Measurements from ENCODE around the gene UBXN4.
"Not testable (repeated sequence)": the region's sequence is repeated elsewhere in the genome, so short reads cannot be mapped to it uniquely, and the experiment has no call there.

Gene UBXN4

GRCh38 chr2:135762530-135762929 lies 20.9 kb downstream of the UBXN4 start:
- no peak for DNase-seq (ENCODE audit: low read depth, low spot score)

- DNase-seq (ENCODE audit: low read depth, low spot score): no peak
Measured at GRCh38 chr2:135768863-135769262, 27.2 kb downstream of the UBXN4 start.

GRCh38 chr2:135773319-135773718 lies 31.7 kb downstream of the UBXN4 start:
- no peak for DNase-seq (ENCODE audit: low read depth, low spot score)

DNA sequence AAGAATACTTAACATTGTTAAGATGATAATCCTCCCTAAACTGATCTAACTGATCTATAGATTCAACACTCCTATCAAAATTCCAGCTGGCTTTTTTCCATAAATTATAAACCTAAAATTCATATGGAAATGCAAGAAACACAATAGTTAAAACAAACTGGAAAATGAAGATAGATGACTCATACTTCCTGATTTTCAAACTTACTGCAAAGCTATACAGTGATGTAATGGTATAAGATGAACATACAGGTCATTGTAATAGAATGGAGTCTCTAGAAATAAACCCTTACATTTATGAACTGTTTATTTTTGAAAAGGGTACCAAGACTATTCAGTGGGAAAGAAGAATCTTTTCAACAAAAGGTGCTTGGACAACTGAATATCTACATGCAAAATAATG lies 32.3 kb downstream of the UBXN4 start:
- no peak for DNase-seq (ENCODE audit: low read depth, low spot score)

- no peak for DNase-seq (ENCODE audit: low read depth, low spot score)
Measured at GRCh38 chr2:135775420-135775819, 33.8 kb downstream of the UBXN4 start.

DNA sequence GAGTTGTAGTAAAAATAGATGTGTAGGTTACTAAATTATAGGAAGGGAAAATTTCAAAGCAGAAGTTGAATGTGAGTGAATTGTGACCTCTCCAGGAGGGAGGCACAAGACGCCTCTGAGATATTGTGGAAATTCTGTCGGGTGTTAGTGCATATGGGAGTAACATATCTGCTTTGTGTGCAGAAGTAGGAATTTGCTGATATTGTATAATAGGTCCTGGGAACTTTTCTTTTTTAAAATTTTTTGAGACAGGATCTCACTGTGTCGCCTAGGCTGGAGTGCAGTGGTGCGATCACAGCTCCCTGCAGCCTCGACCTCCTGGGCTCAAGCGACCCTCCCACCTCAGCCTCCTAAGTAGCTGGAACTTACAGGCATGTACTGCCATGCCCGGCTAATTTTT lies 34.7 kb downstream of the UBXN4 start:
- no peak for DNase-seq (ENCODE audit: low read depth, low spot score)

DNA sequence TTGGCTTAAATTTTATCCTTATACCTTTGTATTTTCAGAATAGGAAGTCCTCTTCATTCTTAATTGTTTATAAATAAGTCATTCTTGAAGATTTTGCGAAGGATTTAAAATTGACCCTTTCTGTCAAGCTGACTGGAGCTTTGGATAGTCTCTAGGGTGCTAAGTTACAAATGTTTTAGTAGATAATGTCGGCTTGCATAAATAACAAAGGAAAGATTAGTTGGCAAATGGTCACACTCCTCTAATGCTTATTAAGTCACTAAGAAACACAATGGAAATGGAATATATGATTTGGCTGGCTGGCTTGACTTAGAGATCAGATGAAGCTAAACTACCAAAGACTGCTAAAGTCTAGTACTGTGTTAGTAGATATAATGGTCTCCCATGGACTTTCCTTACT lies 40.6 kb downstream of the UBXN4 start:
- DNase-seq (ENCODE audit: low read depth, low spot score): no peak

GRCh38 chr2:135783439-135783838 lies 41.8 kb downstream of the UBXN4 start:
- DNase-seq (ENCODE audit: low read depth, low spot score): no peak

DNA sequence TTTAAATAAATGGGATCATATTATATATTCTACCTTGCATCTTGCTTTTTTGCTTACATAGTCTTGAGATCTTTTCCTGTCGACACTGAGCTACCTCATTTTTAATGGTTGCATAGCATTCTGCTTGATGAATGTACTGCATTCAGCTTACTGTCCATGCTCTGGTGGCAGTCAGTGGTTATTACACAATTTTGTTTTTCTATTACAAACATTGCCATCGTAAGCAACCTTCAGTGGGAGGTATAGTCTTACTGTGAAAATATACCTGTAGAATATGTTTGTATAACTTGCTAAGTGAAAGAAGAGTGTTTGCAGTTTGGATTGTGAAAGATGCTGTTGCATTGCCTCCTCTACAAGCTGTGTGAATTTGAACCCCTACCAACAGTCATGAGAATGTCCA lies 43.4 kb downstream of the UBXN4 start:
- DNase-seq (ENCODE audit: low read depth, low spot score): no peak

GRCh38 chr2:135786823-135787222 lies 45.2 kb downstream of the UBXN4 start:
- no peak for DNase-seq (ENCODE audit: low read depth, low spot score)

DNA sequence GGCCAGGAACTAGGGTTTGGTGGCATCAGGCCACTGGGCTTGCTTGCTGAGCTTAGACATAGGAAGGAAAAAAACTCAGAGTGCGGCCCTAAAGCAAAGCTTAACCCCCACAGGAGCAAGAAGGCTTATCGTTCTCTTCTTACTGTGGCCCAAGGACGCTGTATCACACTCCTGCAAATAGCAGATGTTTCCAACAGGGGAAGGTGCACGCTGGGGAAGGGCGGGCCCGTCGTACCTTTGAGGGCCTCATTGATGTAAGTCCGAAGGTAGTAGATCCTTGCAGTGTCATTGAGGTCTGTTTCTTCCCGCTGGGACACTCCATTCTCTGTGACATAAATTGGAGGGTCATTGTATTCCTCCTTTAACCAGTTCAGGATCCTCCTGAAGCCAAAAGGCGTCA lies 48.8 kb downstream of the UBXN4 start:
- DNase-seq (ENCODE audit: low read depth, low spot score): no peak

GRCh38 chr2:135791418-135792190 lies 49.9 kb downstream of the UBXN4 start:
- DNase-seq (ENCODE audit: low read depth, low spot score): no peak

- DNase-seq (ENCODE audit: low read depth, low spot score): no peak
Measured at GRCh38 chr2:135792401-135793150, 50.9 kb downstream of the UBXN4 start.

GRCh38 chr2:135795641-135796040 lies 54.0 kb downstream of the UBXN4 start:
- not testable (repeated sequence) for DNase-seq (ENCODE audit: low read depth, low spot score)

DNA sequence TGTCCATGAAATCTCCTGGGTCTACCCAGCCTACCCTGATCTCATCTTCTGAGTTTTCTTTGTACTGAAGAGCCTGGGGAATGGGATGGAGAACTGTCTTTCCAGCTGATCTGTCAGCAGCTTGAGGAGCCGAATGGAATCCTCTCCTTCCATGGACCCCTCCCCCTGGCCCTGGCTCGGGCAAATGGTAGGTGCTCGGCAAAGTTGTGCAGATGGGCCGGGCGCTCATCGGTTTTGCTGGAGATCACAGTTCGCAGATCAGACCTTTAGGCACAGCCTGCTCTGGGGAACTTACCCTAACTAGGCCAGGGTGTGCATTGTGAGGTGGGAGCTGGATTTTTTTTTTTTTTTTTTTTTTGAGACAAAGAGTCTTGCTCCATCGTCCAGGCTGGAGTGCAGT lies 55.0 kb downstream of the UBXN4 start:
- no peak for DNase-seq (ENCODE audit: low read depth, low spot score)

- DNase-seq (ENCODE audit: low read depth, low spot score): peak; percentile 45
Measured at GRCh38 chr2:135797497-135798274, 56.0 kb downstream of the UBXN4 start.

DNA sequence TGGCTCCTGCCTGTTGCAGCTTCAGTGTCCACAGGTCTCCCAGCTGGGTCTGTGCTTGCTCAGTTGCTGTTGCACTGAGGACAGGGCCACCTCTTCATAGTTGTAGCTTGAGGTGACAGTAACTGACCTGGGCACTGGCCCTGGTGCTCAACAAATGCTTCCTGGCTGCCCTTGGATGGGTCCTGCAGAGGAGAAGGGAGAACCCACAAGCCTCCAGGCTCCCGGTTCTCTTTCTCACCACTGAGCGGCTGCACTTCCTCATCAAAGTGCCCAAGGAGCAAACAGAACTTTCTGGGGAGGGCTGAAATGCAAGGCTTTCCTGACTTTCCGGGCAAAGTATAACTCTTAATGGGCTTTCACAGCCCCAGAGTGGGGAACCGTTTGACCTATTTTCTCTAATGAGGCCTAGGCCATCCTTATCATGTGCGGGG lies 56.6 kb downstream of the UBXN4 start:
- no peak for DNase-seq (ENCODE audit: low read depth, low spot score)

- DNase-seq (ENCODE audit: low read depth, low spot score): no peak
Measured at GRCh38 chr2:135798762-135799161, 57.1 kb downstream of the UBXN4 start.

- no peak for DNase-seq (ENCODE audit: low read depth, low spot score)
Measured at GRCh38 chr2:135799738-135800137, 58.1 kb downstream of the UBXN4 start.

- DNase-seq (ENCODE audit: low read depth, low spot score): no peak
Measured at GRCh38 chr2:135800513-135801460, 59.1 kb downstream of the UBXN4 start.

DNA sequence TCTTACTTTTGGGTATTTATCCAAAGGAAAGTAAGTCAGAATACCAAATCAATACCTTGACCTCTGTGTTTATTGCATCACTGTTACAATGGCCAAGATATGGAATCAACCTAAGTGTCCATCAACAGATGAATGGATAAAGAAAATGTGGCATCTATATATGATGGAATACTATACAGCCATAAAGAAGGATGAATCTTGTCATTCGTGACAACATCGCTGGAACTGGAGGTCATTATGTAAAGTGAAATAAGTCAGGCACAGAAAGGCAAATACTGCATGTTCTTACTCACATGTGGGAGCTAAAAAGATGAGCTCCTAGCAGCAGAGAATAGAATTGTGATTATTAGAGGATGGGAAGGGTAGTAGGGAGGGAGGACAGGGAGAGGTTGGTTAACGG lies 60.7 kb downstream of the UBXN4 start:
- DNase-seq (ENCODE audit: low read depth, low spot score): no peak
